Measurements from ENCODE around the gene MYOZ2.
"Not testable (repeated sequence)": the region's sequence is repeated elsewhere in the genome, so short reads cannot be mapped to it uniquely, and the experiment has no call there.

MYOZ2 gene

DNA sequence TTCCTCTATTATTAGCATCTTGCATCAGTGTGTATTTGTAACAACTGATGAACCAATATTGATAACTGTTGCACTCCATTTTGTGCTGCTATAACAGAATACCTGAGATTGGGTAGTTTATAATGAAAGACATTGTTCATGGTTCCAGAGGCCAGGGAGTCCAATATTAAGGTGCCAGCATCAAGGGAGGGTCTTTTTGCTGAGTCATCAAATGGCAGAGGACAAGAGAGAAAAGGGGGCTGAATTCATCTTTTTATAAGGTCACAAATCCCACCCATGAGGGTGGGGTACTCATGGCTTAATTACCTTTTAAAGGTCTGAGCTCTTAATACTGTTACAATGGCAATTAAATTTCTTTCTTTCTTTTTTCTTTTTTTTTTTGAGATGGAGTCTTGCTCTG lies 7.2 kb downstream of the MYOZ2 start:
- H3K27ac ChIP-seq (ENCODE audit: low read length), result no peak overlapping the region
- H3K9me3 ChIP-seq (ENCODE audit: insufficient read depth, low read length, severe bottlenecking), result no peaks in the 10 kb centered on the region
- TF ChIP-seq, protein P1, sequence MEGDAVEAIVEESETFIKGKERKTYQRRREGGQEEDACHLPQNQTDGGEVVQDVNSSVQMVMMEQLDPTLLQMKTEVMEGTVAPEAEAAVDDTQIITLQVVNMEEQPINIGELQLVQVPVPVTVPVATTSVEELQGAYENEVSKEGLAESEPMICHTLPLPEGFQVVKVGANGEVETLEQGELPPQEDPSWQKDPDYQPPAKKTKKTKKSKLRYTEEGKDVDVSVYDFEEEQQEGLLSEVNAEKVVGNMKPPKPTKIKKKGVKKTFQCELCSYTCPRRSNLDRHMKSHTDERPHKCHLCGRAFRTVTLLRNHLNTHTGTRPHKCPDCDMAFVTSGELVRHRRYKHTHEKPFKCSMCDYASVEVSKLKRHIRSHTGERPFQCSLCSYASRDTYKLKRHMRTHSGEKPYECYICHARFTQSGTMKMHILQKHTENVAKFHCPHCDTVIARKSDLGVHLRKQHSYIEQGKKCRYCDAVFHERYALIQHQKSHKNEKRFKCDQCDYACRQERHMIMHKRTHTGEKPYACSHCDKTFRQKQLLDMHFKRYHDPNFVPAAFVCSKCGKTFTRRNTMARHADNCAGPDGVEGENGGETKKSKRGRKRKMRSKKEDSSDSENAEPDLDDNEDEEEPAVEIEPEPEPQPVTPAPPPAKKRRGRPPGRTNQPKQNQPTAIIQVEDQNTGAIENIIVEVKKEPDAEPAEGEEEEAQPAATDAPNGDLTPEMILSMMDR (IDR thresholded peaks at IDR 0.05; ENCODE audit: borderline replicate concordance, extremely low read depth, low read length, poor library complexity, severe bottlenecking), result no peak
- no peak for TF ChIP-seq EZH2 (IDR thresholded peaks at IDR 0.05; ENCODE audit: borderline replicate concordance, low read depth, low read length, severe bottlenecking)
- H2AFZ ChIP-seq (ENCODE audit: low read depth, low read length), result no peak overlapping the region
- DNase-seq (no peak), ATAC-seq (ENCODE audit: insufficient read depth, low read depth) (no peak)
- H3K4me2 ChIP-seq (ENCODE audit: insufficient read depth, low read length), result no peak overlapping the region
- H4K20me1 ChIP-seq (ENCODE audit: insufficient read depth, low read length), result no peaks in the 10 kb centered on the region
- no peaks in the 10 kb centered on the region for H3K27me3 ChIP-seq (ENCODE audit: insufficient read depth, low read length, poor library complexity)
- H3K4me3 ChIP-seq (ENCODE audit: low read depth in 1 of 2, low read length in 2 of 2), result no peak overlapping the region
- H3K36me3 ChIP-seq (ENCODE audit: insufficient read depth, low read length), result no peaks in the 10 kb centered on the region
- H3K79me2 ChIP-seq (ENCODE audit: insufficient read depth, low read length), result no peaks in the 10 kb centered on the region
- no peaks in the 10 kb centered on the region for H3K4me1 ChIP-seq (ENCODE audit: insufficient read depth, low read length)
- H3K9ac ChIP-seq (ENCODE audit: low read depth, low read length), result no peak overlapping the region

DNA sequence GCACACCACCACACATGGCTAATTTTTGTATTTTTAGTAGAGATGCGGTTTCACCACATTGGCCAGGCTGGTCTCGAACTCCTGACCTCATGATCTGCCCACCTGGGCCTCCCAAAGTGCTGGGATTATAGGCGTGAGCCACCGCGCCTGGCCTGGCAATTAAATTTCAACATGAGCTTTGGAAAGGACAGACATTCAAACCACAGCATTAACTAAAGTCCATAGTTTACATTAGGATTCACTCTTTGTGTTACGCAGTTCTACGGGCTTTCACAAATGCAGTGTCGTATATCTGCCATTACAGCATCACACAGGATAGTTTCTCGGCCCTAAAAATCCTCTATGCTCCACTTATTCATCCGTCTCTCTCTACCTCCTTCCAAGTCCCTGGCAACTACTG lies 7.7 kb downstream of the MYOZ2 start:
- not testable (repeated sequence) for H3K36me3 ChIP-seq (ENCODE audit: insufficient read depth, low read length); H3K27ac ChIP-seq (ENCODE audit: low read length); H3K9me3 ChIP-seq (ENCODE audit: insufficient read depth, low read length, severe bottlenecking); H3K9ac ChIP-seq (ENCODE audit: low read depth, low read length); H3K79me2 ChIP-seq (ENCODE audit: insufficient read depth, low read length); H2AFZ ChIP-seq (ENCODE audit: low read depth, low read length); H3K4me2 ChIP-seq (ENCODE audit: insufficient read depth, low read length); ATAC-seq (ENCODE audit: insufficient read depth, low read depth); H4K20me1 ChIP-seq (ENCODE audit: insufficient read depth, low read length); H3K4me1 ChIP-seq (ENCODE audit: insufficient read depth, low read length); H3K27me3 ChIP-seq (ENCODE audit: insufficient read depth, low read length, poor library complexity); DNase-seq; H3K4me3 ChIP-seq (ENCODE audit: low read depth in 1 of 2, low read length in 2 of 2)

DNA sequence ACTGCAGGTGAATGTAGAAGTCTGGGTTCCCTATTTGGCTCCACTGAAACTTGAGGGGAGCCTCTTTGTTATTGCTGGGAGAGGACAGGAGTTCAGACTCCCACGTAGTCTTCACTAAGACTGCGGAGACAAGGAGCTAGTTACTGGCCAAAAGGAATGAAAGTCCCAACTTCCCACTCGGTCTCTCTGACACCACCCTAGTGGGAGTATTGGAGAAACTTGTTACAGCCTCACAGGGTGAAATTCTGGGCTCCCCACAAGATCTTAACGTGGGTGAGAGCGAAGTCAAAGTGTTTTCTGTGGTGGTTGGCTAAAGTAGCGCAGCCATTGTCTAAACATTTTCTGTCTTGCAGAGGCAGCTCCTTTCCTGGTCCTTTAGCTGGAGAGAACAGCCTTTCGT lies 13.5 kb downstream of the MYOZ2 start:
- Histone ChIP-seq H3K9me3 (ENCODE audit: insufficient read depth, low read length, severe bottlenecking) (no peaks in the 10 kb centered on the region), H3K27me3 (ENCODE audit: insufficient read depth, low read length, poor library complexity) (no peaks in the 10 kb centered on the region), H3K36me3 (ENCODE audit: insufficient read depth, low read length) (no peaks in the 10 kb centered on the region), H2AFZ (ENCODE audit: low read depth, low read length) (no peak overlapping the region), H3K4me2 (ENCODE audit: insufficient read depth, low read length) (no peak overlapping the region), H3K4me1 (ENCODE audit: insufficient read depth, low read length) (no peaks in the 10 kb centered on the region), H3K4me3 (ENCODE audit: low read depth in 1 of 2, low read length in 2 of 2) (no peak overlapping the region), H3K9ac (ENCODE audit: low read depth, low read length) (no peak overlapping the region), H3K79me2 (ENCODE audit: insufficient read depth, low read length) (no peaks in the 10 kb centered on the region), H3K27ac (ENCODE audit: low read length) (no peak overlapping the region), H4K20me1 (ENCODE audit: insufficient read depth, low read length) (no peaks in the 10 kb centered on the region)
- no peak for DNase-seq
- no peak for ATAC-seq (ENCODE audit: insufficient read depth, low read depth)
- no peak for TF ChIP-seq EZH2 (IDR thresholded peaks at IDR 0.05; ENCODE audit: borderline replicate concordance, low read depth, low read length, severe bottlenecking)
- TF ChIP-seq, protein P1 (IDR thresholded peaks at IDR 0.05; ENCODE audit: borderline replicate concordance, extremely low read depth, low read length, poor library complexity, severe bottlenecking), result no peak

DNA sequence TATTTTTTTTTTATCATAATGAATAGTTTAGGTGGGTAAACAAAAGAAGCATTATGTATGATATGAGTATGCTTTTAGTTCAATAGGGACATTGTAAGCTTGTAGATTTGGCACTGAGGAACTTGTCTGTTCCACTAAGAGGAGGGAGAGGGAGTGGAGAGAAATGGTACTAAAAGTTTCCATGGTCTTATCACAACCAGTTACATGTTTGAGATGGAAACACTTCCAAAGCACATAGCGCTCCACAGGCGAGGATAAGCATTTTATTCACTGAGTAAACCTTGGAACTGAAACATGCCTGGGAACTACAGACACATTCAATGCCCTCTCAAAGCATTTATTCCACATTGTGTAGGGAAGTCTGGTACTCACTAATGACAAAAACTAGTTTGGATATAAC lies 15.5 kb downstream of the MYOZ2 start:
- no peaks in the 10 kb centered on the region for H4K20me1 ChIP-seq (ENCODE audit: insufficient read depth, low read length)
- no peak for ATAC-seq (ENCODE audit: insufficient read depth, low read depth)
- no peak overlapping the region for H3K27ac ChIP-seq (ENCODE audit: low read length)
- H3K9ac ChIP-seq (ENCODE audit: low read depth, low read length), result no peak overlapping the region
- no peaks in the 10 kb centered on the region for H3K9me3 ChIP-seq (ENCODE audit: insufficient read depth, low read length, severe bottlenecking)
- no peak for DNase-seq
- H3K79me2 ChIP-seq (ENCODE audit: insufficient read depth, low read length), result no peaks in the 10 kb centered on the region
- H3K4me2 ChIP-seq (ENCODE audit: insufficient read depth, low read length), result no peak overlapping the region
- H3K4me3 ChIP-seq (ENCODE audit: low read depth in 1 of 2, low read length in 2 of 2), result no peak overlapping the region
- TF ChIP-seq EZH2 (IDR thresholded peaks at IDR 0.05; ENCODE audit: borderline replicate concordance, low read depth, low read length, severe bottlenecking), result no peak
- TF ChIP-seq, protein P1 (IDR thresholded peaks at IDR 0.05; ENCODE audit: borderline replicate concordance, extremely low read depth, low read length, poor library complexity, severe bottlenecking), result no peak
- no peaks in the 10 kb centered on the region for H3K36me3 ChIP-seq (ENCODE audit: insufficient read depth, low read length)
- no peak overlapping the region for H2AFZ ChIP-seq (ENCODE audit: low read depth, low read length)
- peaks cover 3% of the 10 kb centered on the region for H3K27me3 ChIP-seq (ENCODE audit: insufficient read depth, low read length, poor library complexity)
- H3K4me1 ChIP-seq (ENCODE audit: insufficient read depth, low read length), result no peaks in the 10 kb centered on the region

All from DND-41 (cell line).